HepG2 (cell line): ENCODE data around the gene PIEZO2. TPM values are rescaled to one million over a fixed set of nuclear protein-coding genes. Genes with fewer than 3 reads are reported as not detected.

Experiments
- ATAC-seq: fragments of 200-7000 bp; cut with Tn5 transposase; 3 replicates; pipeline ENCODE4 v1.9.1; 2020; ENCODE audit warnings: mild to moderate bottlenecking, moderate library complexity
- BruUV-seq: library from RNA; stranded (reverse); fragments of 400-500 nt; replicated peaks from 2 replicates; lab custom pipeline; 2021; lab: Mats Ljungman, UMichigan
- CTCF ChIA-PET: fragments of 300-600 bp; formaldehyde crosslinking; extraction: SDS; loops from one replicate; lab custom pipeline; 2021; ENCODE audit warnings: low total read pairs, inconsistent platforms, low intra/inter-chr PET ratio; lab: Yijun Ruan, JAX
- POLR2A ChIA-PET: fragments of 350-600 bp; sonication (Branson Sonifier 250); formaldehyde crosslinking; loops from one replicate; lab custom pipeline; 2020; ENCODE audit warnings: antibody characterized with exemption, inconsistent platforms; lab: Yijun Ruan, JAX
- DNase-seq: peaks from one replicate; pipeline ENCODE4 v3.0.0-alpha.2; 2015; ENCODE audit warnings: low spot score
- FAIRE-seq: peaks from 3 replicates; lab custom pipeline; 2011; peaks lifted over from hg19 to GRCh38; lab: Jason Lieb, UNC
- H2AFZ ChIP-seq: one replicate; pipeline ENCODE4 v1.6.1; 2011; ENCODE audit warnings: low read length, inconsistent platforms
- H3K27ac ChIP-seq: fragments of 300-600 bp; 3 replicates; pipeline ENCODE4 v1.8.0; 2011; ENCODE audit warnings: mixed run types, mild to moderate bottlenecking, mixed read lengths, low read length, inconsistent platforms; ENCODE audit not compliant: insufficient read depth; ENCODE audit errors: extremely low read length
- H3K27me3 ChIP-seq, 2 experiments: fragments of 200-600 bp in 1 of 2; 2 replicates in 1 of 2; 3 replicates in 1 of 2; pipeline versions ENCODE4 v1.6.0 to v1.8.0; 2011; ENCODE audit warnings: low read length in 2 of 2, mild to moderate bottlenecking in 2 of 2, moderate library complexity in 2 of 2, inconsistent platforms in 1 of 2; ENCODE audit not compliant: insufficient read depth in 2 of 2, control insufficient read depth in 1 of 2
- H3K36me3 ChIP-seq, 2 experiments: fragments of 200-600 bp in 1 of 2; replicated peaks in 1 of 2; 2 replicates in 1 of 2; 3 replicates in 1 of 2; pipeline versions ENCODE4 v1.5.1 to v1.8.0; 2011; ENCODE audit warnings: low read length in 2 of 2, inconsistent platforms in 1 of 2; ENCODE audit not compliant: insufficient read depth in 2 of 2, control insufficient read depth in 1 of 2
- H3K4me1 ChIP-seq: 2 replicates; pipeline ENCODE4 v1.5.1; 2012; ENCODE audit warnings: low read length, inconsistent platforms; ENCODE audit not compliant: insufficient read depth
- H3K4me2 ChIP-seq: 2 replicates; pipeline ENCODE4 v1.6.0; 2011; ENCODE audit warnings: low read depth, low read length, inconsistent platforms
- H3K4me3 ChIP-seq, 3 experiments: fragments of 200-600 bp in 1 of 3; sonication (generic), shearing (Covaris generic) in 1 of 3; replicated peaks in 1 of 3; 2 replicates each; pipeline ENCODE4 v1.5.1; 2011 to 2016; ENCODE audit warnings: low read length in 3 of 3, inconsistent platforms in 2 of 3, low read depth in 2 of 3, mild to moderate bottlenecking in 2 of 3, control low read depth in 1 of 3, mixed read lengths in 1 of 3; ENCODE audit not compliant: insufficient read depth in 1 of 3
- H3K79me2 ChIP-seq: one replicate; pipeline ENCODE4 v1.6.1; 2011; ENCODE audit warnings: low read length, inconsistent platforms; ENCODE audit not compliant: insufficient read depth
- H3K9ac ChIP-seq: 2 replicates; pipeline ENCODE4 v1.6.0; 2011; ENCODE audit warnings: mild to moderate bottlenecking, low read depth, low read length, inconsistent platforms; ENCODE audit not compliant: insufficient read depth
- H3K9me3 ChIP-seq: 2 replicates; pipeline ENCODE4 v1.5.1; 2012; ENCODE audit warnings: mild to moderate bottlenecking, low read length
- H4K20me1 ChIP-seq: 2 replicates; pipeline ENCODE4 v1.6.0; 2011; ENCODE audit warnings: inconsistent platforms, mild to moderate bottlenecking, low read length, moderate library complexity; ENCODE audit not compliant: insufficient read depth
- CBX1 ChIP-seq: IDR thresholded peaks from one replicate; pipeline ENCODE4 v1.6.1; 2016; ENCODE audit warnings: antibody characterized with exemption, low read depth
- DNMT3B ChIP-seq: conservative IDR thresholded peaks from 2 replicates; pipeline ENCODE4 v1.6.1; 2016; ENCODE audit warnings: missing biosample characterization, control low read depth
- FOSL2 ChIP-seq: sonication (generic); formaldehyde crosslinking; IDR thresholded peaks from 2 replicates; pipeline ENCODE4 v1.4.0; 2020; ENCODE audit warnings: missing genetic modification reagents
- FOXA1 ChIP-seq, 2 experiments: fragments of 450-650 bp in 1 of 2; sonication (generic) in 1 of 2; formaldehyde crosslinking in 1 of 2; IDR thresholded peaks; 2 replicates each; pipeline versions ENCODE4 v1.4.0 to v1.6.1; 2016 to 2020; ENCODE audit warnings: missing genetic modification reagents in 1 of 2
- FOXA3 ChIP-seq: IDR thresholded peaks from 2 replicates; pipeline ENCODE4 v1.6.1; 2016; ENCODE audit warnings: missing genetic modification reagents, missing compliant biosample characterization
- HHEX ChIP-seq: IDR thresholded peaks from 2 replicates; pipeline ENCODE4 v1.6.1; 2016; ENCODE audit warnings: control low read depth
- NFIB ChIP-seq: sonication (generic); formaldehyde crosslinking; IDR thresholded peaks from 2 replicates; pipeline ENCODE4 v1.9.0; 2021; ENCODE audit warnings: missing genetic modification reagents, mild to moderate bottlenecking, borderline replicate concordance
- RBFOX2 ChIP-seq: fragments of 200-400 bp; formaldehyde crosslinking; IDR thresholded peaks from 2 replicates; pipeline ENCODE4 v1.6.1; 2017; ENCODE audit warnings: low read depth, mild to moderate bottlenecking, low read length
- SIX1 ChIP-seq: sonication (generic); formaldehyde crosslinking; IDR thresholded peaks from 2 replicates; pipeline ENCODE4 v1.4.0; 2020; ENCODE audit warnings: missing genetic modification reagents, borderline replicate concordance
- TAF1 ChIP-seq: sonication (generic); formaldehyde crosslinking; IDR thresholded peaks from 2 replicates; pipeline ENCODE4 v1.4.0; 2020; ENCODE audit warnings: missing genetic modification reagents
- ZNF496 ChIP-seq: sonication (generic); formaldehyde crosslinking; IDR thresholded peaks from 2 replicates; pipeline ENCODE4 v1.8.1; 2023; ENCODE audit warnings: mild to moderate bottlenecking, moderate library complexity, missing genetic modification reagents; ENCODE audit not compliant: insufficient replicate concordance
- ZNF549 ChIP-seq: sonication (generic); formaldehyde crosslinking; IDR thresholded peaks from 2 replicates; pipeline ENCODE4 v1.5.0; 2020; ENCODE audit warnings: missing genetic modification reagents
- ZNF709 ChIP-seq: sonication (generic); formaldehyde crosslinking; IDR thresholded peaks from 2 replicates; pipeline ENCODE4 v1.5.0; 2020; ENCODE audit warnings: mild to moderate bottlenecking, missing genetic modification reagents
- WGBS: methylation state at CpG from one replicate; pipeline ENCODE4 v1.1.6; 2017; ENCODE audit warnings: low lambda C conversion rate; 5-methylcytosine and 5-hydroxymethylcytosine counted together
- in situ Hi-C: cut with HindIII; loops from 2 replicates; pipeline ENCODE4 v1.10.0; 2017; ENCODE audit warnings: low pct_unique_long_range_greater_than_20kb; ENCODE audit not compliant: extremely low pct_ligation_motif_present
- intact Hi-C: fragments of 100-400 bp; cut with micrococcal nuclease; formaldehyde crosslinking; loops from one replicate; pipeline ENCODE4 v1.10.0; 2022; ENCODE audit not compliant: unreplicated experiment
- polyA plus RNA-seq, 8 experiments: library from polyadenylated mRNA; depleted of rRNA in 3 of 8; stranded (reverse) in 7 of 8; unstranded in 1 of 8; fragments of >200 nt; fragmentation: Illumina TruSeq in 4 of 8; extraction: Trizol in 4 of 8; gene quantifications; 2 replicates each; pipeline versions ENCODE4 v1.2.1 to v1.2.3, GENCODE V29; 2011 to 2016; ENCODE audit warnings: low read depth in 4 of 8, missing spikeins in 1 of 8, mixed read lengths in 1 of 8; ENCODE audit not compliant: insufficient read depth in 1 of 8
- total RNA-seq, 5 experiments: library from RNA; depleted of rRNA; stranded (reverse); fragments of >200 nt; fragmentation: Illumina TruSeq; extraction: Trizol; gene quantifications; 2 replicates each; pipeline ENCODE4 v1.2.3, GENCODE V29; 2016; ENCODE audit warnings: low read depth in 1 of 5
- TF ChIP-seq, protein P1 (sequence below): sonication (generic); formaldehyde crosslinking; IDR thresholded peaks from 2 replicates; pipeline ENCODE4 v1.4.0; 2020; ENCODE audit warnings: missing genetic modification reagents
- TF ChIP-seq, protein P2 (sequence below): IDR thresholded peaks from 2 replicates; pipeline ENCODE4 v1.6.1; 2018; ENCODE audit warnings: missing genetic modification reagents, mild to moderate bottlenecking, missing compliant biosample characterization

PIEZO2 gene
- total and polyA plus RNA-seq, 2 of the 13 experiments (the other 11 are each of a cell fraction or from before 2014, with no cell fraction given) = 15.2 to 27.2 TPM

DNA sequence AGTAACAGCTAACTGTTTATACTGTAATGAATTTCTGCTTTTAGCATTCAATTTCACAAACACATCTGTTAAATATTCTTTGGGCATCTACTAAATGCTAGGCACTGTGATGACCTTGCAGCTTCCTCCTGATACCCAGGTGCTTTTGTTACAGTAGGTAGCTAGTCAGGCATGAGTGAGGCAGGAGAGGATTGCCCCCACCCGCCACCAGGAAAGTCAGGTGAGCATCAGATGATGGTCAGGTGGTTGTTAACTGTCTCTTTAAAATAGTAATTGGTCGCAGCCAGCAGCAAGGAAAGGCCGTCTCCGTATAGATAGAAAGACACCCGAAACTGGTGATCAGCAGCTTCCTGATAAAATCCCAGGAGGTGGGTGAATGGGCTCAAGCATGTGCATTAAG is 255.6 kb downstream of the PIEZO2 start:
- CTCF ChIA-PET = no interaction called here
- intact Hi-C loops = no loop called here
- WGBS = 95% methylated on average over 5 of the region's 5 CpGs

DNA sequence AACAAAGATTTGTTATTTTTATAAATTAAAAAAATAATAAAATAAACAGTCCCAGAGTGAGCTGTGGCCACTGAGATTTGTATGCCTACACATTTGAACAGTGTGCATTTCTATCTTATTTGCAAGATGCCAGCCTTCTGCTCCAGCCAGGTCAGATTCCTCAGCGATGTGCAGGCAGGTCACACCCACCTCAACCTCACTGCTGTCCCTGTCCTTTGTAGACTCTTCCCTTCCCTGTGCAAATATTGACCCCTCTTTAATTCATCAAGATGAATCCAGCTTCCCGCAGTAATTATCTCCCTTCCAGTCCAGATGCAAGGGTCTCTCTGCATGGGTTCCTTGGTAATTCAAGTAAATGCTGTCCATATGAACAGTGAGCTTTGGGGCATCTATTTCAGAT is 256.2 kb downstream of the PIEZO2 start:
- Histone ChIP-seq H3K27me3 (no peaks in the 10 kb centered on the region), H3K4me2 (no peak overlapping the region), H2AFZ (no peak overlapping the region), H4K20me1 (no peaks in the 10 kb centered on the region), H3K4me1 (peaks cover 30% of the 10 kb centered on the region), H3K4me3 (no peak overlapping the region), H3K79me2 (no peaks in the 10 kb centered on the region), H3K9ac (no peak overlapping the region), H3K9me3 (no peaks in the 10 kb centered on the region), H3K27ac (no peak overlapping the region), H3K36me3 (peaks cover 0 to 1% of the 10 kb centered on the region in 2 experiments; a peak in 1 of 5 replicates)
- peak; percentile 73 for DNase-seq
- ATAC-seq = peak; percentile 69
- BruUV-seq = no TSS peak
- 7% methylated on average over 2 of the region's 2 CpGs for WGBS
- POLR2A ChIA-PET = no interaction called here
- in situ Hi-C loops (no loop called here), intact Hi-C loops (no loop called here)
- CTCF ChIA-PET = no interaction called here
- FAIRE-seq = no peak
- TF ChIP-seq RBFOX2 (no peak), FOXA3 (CRISPR knock-in tag) (peak; percentile 38), FOXA1 (IDR thresholded peaks at IDR 0.05) (0 out of 2 replicates have a peak, but pooled peaks have one; percentile 17), FOXA1 (CRISPR knock-in tag; IDR thresholded peaks at IDR 0.05) (peak; percentile 60), ZNF549 (CRISPR knock-in tag) (no peak), SIX1 (CRISPR knock-in tag) (no peak), FOSL2 (CRISPR knock-in tag) (peak; percentile 57)
- TF ChIP-seq, protein P1, sequence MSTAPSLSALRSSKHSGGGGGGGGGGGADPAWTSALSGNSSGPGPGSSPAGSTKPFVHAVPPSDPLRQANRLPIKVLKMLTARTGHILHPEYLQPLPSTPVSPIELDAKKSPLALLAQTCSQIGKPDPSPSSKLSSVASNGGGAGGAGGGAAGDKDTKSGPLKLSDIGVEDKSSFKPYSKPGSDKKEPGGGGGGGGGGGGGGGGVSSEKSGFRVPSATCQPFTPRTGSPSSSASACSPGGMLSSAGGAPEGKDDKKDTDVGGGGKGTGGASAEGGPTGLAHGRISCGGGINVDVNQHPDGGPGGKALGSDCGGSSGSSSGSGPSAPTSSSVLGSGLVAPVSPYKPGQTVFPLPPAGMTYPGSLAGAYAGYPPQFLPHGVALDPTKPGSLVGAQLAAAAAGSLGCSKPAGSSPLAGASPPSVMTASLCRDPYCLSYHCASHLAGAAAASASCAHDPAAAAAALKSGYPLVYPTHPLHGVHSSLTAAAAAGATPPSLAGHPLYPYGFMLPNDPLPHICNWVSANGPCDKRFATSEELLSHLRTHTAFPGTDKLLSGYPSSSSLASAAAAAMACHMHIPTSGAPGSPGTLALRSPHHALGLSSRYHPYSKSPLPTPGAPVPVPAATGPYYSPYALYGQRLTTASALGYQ (CRISPR knock-in tag) = no peak

More for the DNA sequence above, 255.6 kb downstream of the PIEZO2 start:
- no peak for ATAC-seq
- POLR2A ChIA-PET = no interaction called here
- Histone ChIP-seq H3K27me3 (no peaks in the 10 kb centered on the region), H3K4me2 (no peak overlapping the region), H3K36me3 (peaks cover 0 to 1% of the 10 kb centered on the region in 2 experiments; a peak in 1 of 5 replicates), H2AFZ (no peak overlapping the region), H3K27ac (no peak overlapping the region), H3K9me3 (no peaks in the 10 kb centered on the region), H4K20me1 (no peaks in the 10 kb centered on the region), H3K9ac (no peak overlapping the region), H3K4me3 (no peak overlapping the region), H3K79me2 (no peaks in the 10 kb centered on the region), H3K4me1 (peaks cover 33% of the 10 kb centered on the region)
- no peak for FAIRE-seq
- TF ChIP-seq ZNF709 (CRISPR knock-in tag) (no peak), TAF1 (no peak), ZNF496 (no peak), DNMT3B (CRISPR knock-in tag) (no peak), NFIB (CRISPR knock-in tag) (no peak), ZNF549 (CRISPR knock-in tag) (no peak), HHEX (no peak), CBX1 (no peak)
- TF ChIP-seq, protein P2, sequence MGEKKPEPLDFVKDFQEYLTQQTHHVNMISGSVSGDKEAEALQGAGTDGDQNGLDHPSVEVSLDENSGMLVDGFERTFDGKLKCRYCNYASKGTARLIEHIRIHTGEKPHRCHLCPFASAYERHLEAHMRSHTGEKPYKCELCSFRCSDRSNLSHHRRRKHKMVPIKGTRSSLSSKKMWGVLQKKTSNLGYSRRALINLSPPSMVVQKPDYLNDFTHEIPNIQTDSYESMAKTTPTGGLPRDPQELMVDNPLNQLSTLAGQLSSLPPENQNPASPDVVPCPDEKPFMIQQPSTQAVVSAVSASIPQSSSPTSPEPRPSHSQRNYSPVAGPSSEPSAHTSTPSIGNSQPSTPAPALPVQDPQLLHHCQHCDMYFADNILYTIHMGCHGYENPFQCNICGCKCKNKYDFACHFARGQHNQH (CRISPR knock-in tag) = no peak
- no TSS peak for BruUV-seq
- in situ Hi-C loops = no loop called here
- no peak for DNase-seq
